GM12878 (cell line): ENCODE results near the gene MED4.

Experiments used
- CBFB ChIP-seq: IDR thresholded peaks from 2 replicates; pipeline ENCODE4 v1.6.1; 2016; ENCODE audit warnings: antibody characterized with exemption, low read depth
- CTCF ChIP-seq, 3 experiments: IDR thresholded peaks in 2 of 3; conservative IDR thresholded peaks in 1 of 3; 2 replicates each; pipeline ENCODE4 v1.5.1; 2011; ENCODE audit warnings: low read depth in 3 of 3, low read length in 3 of 3, mild to moderate bottlenecking in 3 of 3, control low read depth in 2 of 3, moderate library complexity in 2 of 3, inconsistent platforms in 1 of 3, mixed read lengths in 1 of 3; ENCODE audit not compliant: control insufficient read depth in 2 of 3, insufficient read depth in 1 of 3; ENCODE audit errors: extremely low read depth in 1 of 3
- EP300 ChIP-seq, 2 experiments: fragments of 150-350 bp in 1 of 2; IDR thresholded peaks; 2 replicates each; pipeline ENCODE4 v1.6.1; 2011 to 2012; ENCODE audit warnings: low read depth in 2 of 2, low read length in 2 of 2, borderline replicate concordance in 1 of 2, improper control_type of control experiment in 1 of 2, inconsistent platforms in 1 of 2; ENCODE audit not compliant: control insufficient read depth in 1 of 2
- MAX ChIP-seq: IDR thresholded peaks from 2 replicates; pipeline ENCODE4 v1.6.1; 2012; ENCODE audit warnings: low read depth, low read length, improper control_type of control experiment
- REST ChIP-seq: IDR thresholded peaks from 2 replicates; pipeline ENCODE4 v1.6.1; 2012; ENCODE audit warnings: mild to moderate bottlenecking, low read depth, low read length

GRCh38 chr13:48093588-48093987, 1.3 kb downstream of the MED4 start:
- TF ChIP-seq EP300 (IDR thresholded peaks at IDR 0.05; ENCODE audit: borderline replicate concordance in 1 of 2, control insufficient read depth in 1 of 2, low read depth in 2 of 2, low read length in 2 of 2) (no peak), CBFB (no peak), REST (no peak), CTCF (IDR thresholded peaks at IDR 0.05 in 2 of 3, conservative IDR thresholded peaks at IDR 0.05 in 1 of 3; ENCODE audit: control insufficient read depth in 2 of 3, extremely low read depth in 1 of 3, insufficient read depth in 1 of 3, low read depth in 3 of 3, low read length in 3 of 3) (no peak), MAX (no peak)
